A549 (cell line): Measurements from ENCODE around the gene RUNX1.

Experiments
- CHD2 ChIP-seq: fragments of 150-350 bp; IDR thresholded peaks from 2 replicates; pipeline ENCODE4 v1.6.1; 2014; ENCODE audit warnings: low read length; ENCODE audit not compliant: partially characterized antibody
- FOSB ChIP-seq: fragments of 250-450 bp; sonication (Bioruptor Pico); IDR thresholded peaks from 2 replicates; pipeline ENCODE4 v1.5.0; 2020; ENCODE audit warnings: mild to moderate bottlenecking, moderate library complexity
- KDM1A ChIP-seq: fragments of 200-600 bp; sonication (generic); IDR thresholded peaks from 2 replicates; pipeline ENCODE4 v1.6.1; 2016; ENCODE audit warnings: low read depth, mild to moderate bottlenecking
- POLR2A ChIP-seq: IDR thresholded peaks from 2 replicates; pipeline ENCODE4 v1.6.1; 2012; ENCODE audit warnings: mild to moderate bottlenecking, low read length
- RNF2 ChIP-seq: fragments of 200-600 bp; sonication (generic); IDR thresholded peaks from 2 replicates; pipeline ENCODE4 v1.6.1; 2016; ENCODE audit warnings: low read depth, mild to moderate bottlenecking, antibody characterized with exemption, moderate library complexity, borderline replicate concordance
- TP53 ChIP-seq: fragments of 250-450 bp; sonication (Bioruptor Pico); IDR thresholded peaks from 2 replicates; pipeline ENCODE4 v1.5.0; 2021; ENCODE audit warnings: mild to moderate bottlenecking, moderate library complexity
- TF ChIP-seq, protein P1 (sequence below): fragments of >200 bp; sonication (Bioruptor Twin); formaldehyde crosslinking; IDR thresholded peaks from 3 replicates; pipeline ENCODE4 v1.5.1; 2016
- TF ChIP-seq, protein P2 (sequence below): fragments of 250-450 bp; sonication (Bioruptor Pico); IDR thresholded peaks from 2 replicates; pipeline ENCODE4 v1.5.0; 2021; ENCODE audit warnings: mild to moderate bottlenecking, moderate library complexity, borderline replicate concordance

DNA sequence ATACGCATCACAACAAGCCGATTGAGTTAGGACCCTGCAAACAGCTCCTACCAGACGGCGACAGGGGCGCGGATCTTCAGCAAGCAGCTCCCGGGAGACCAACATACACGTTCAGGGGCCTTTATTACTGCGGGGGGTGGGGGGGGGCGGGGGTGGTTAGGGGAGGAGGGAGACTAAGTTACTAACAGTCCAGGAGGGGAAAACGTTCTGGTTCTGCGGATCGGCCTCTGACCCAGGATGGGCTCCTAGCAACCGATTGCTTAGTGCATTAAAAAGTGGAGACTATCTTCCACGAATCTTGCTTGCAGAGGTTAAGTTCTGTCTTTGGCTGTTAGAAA, 162.0 kb downstream of the RUNX1 start:
- TF ChIP-seq, protein P1, sequence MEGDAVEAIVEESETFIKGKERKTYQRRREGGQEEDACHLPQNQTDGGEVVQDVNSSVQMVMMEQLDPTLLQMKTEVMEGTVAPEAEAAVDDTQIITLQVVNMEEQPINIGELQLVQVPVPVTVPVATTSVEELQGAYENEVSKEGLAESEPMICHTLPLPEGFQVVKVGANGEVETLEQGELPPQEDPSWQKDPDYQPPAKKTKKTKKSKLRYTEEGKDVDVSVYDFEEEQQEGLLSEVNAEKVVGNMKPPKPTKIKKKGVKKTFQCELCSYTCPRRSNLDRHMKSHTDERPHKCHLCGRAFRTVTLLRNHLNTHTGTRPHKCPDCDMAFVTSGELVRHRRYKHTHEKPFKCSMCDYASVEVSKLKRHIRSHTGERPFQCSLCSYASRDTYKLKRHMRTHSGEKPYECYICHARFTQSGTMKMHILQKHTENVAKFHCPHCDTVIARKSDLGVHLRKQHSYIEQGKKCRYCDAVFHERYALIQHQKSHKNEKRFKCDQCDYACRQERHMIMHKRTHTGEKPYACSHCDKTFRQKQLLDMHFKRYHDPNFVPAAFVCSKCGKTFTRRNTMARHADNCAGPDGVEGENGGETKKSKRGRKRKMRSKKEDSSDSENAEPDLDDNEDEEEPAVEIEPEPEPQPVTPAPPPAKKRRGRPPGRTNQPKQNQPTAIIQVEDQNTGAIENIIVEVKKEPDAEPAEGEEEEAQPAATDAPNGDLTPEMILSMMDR: no peak
- TF ChIP-seq RNF2 (no peak), FOSB (CRISPR knock-in tag) (no peak), TP53 (CRISPR knock-in tag) (no peak), CHD2 (no peak), KDM1A (no peak), POLR2A (no peak)
- TF ChIP-seq, protein P2, sequence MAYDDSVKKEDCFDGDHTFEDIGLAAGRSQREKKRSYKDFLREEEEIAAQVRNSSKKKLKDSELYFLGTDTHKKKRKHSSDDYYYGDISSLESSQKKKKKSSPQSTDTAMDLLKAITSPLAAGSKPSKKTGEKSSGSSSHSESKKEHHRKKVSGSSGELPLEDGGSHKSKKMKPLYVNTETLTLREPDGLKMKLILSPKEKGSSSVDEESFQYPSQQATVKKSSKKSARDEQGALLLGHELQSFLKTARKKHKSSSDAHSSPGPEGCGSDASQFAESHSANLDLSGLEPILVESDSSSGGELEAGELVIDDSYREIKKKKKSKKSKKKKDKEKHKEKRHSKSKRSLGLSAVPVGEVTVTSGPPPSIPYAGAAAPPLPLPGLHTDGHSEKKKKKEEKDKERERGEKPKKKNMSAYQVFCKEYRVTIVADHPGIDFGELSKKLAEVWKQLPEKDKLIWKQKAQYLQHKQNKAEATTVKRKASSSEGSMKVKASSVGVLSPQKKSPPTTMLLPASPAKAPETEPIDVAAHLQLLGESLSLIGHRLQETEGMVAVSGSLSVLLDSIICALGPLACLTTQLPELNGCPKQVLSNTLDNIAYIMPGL (CRISPR knock-in tag): no peak
